ENCODE data around the gene KRT82.

DNA sequence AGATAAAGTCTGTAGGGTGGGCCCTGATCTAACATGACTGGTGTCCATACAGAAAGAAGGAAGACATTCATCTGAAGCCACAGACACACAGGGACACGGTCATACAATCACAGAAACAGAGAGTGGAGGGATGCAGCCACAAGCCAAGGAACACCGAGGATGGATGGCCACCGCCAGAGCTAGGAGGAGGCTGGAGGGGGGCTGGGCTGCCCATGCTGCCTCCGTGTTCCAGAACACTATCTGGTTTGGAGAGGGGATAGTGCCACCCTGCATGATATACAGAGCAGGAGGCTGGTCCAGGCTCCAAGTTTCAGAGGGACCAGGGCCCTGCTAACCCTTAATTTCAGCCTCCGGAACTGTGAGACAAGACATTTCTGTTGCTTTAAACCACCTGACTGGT is 19.3 kb upstream of the KRT82 start:
- TF ChIP-seq, protein P1, sequence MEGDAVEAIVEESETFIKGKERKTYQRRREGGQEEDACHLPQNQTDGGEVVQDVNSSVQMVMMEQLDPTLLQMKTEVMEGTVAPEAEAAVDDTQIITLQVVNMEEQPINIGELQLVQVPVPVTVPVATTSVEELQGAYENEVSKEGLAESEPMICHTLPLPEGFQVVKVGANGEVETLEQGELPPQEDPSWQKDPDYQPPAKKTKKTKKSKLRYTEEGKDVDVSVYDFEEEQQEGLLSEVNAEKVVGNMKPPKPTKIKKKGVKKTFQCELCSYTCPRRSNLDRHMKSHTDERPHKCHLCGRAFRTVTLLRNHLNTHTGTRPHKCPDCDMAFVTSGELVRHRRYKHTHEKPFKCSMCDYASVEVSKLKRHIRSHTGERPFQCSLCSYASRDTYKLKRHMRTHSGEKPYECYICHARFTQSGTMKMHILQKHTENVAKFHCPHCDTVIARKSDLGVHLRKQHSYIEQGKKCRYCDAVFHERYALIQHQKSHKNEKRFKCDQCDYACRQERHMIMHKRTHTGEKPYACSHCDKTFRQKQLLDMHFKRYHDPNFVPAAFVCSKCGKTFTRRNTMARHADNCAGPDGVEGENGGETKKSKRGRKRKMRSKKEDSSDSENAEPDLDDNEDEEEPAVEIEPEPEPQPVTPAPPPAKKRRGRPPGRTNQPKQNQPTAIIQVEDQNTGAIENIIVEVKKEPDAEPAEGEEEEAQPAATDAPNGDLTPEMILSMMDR (IDR thresholded peaks at IDR 0.05), result no peak
- TF ChIP-seq POLR2A (IDR thresholded peaks at IDR 0.05), result no peak

Data from right lobe of liver (tissue), 4 donors.